ENCODE measurements around the gene PRKCB.

DNA sequence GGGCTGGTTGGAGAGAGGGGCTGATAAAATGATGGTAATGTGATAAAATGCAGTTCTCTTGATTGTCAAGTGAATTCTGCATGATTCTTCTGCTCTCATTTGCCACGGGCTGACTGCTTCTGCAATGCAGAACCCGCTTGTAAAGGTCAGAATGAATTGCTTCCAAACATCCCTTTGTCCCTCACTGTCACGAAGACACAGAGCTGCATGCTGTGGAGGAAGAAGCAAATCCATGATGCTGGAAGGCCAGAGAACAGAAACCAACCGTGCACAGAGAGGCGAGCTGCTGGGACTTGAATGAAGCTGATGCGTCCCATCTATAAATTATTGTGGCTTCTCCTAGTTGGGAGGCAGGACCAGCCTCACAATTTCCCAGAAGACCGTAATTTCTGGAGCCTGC lies 171.6 kb downstream of the PRKCB start:
- TF ChIP-seq CTCF (IDR thresholded peaks at IDR 0.05; ENCODE audit: poor library complexity) = no peak
- no peak for TF ChIP-seq EZH2 (IDR thresholded peaks at IDR 0.05; ENCODE audit: borderline replicate concordance)
- no peak for TF ChIP-seq EZH2phosphoT487 (IDR thresholded peaks at IDR 0.05; ENCODE audit: low read depth, severe bottlenecking, unreplicated experiment)
